Measurements from ENCODE around the gene POU6F2.

POU6F2 gene

DNA sequence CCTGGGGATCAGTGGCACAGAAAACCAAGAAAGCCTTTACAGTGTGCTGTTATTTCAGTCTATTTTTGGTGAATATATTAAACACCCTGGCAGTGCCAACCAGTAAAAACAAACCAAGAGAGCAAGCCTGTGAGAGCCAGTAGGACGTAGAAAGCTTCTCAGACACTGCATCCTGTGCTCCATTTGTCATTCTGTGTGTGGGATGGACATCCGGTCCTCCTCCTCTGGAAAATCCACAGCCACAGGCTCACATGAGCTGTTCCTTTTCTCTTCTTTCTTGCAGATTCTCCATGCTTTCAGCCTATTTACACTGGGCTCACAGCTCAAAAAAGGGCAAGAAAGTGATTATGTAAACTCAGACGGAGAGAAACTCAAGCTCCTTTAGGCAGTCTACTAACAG, 468.8 kb downstream of the POU6F2 start:
- DNase-seq (ENCODE audit: low spot score) = no peak

GRCh38 chr7:39451901-39452300, 474.2 kb downstream of the POU6F2 start:
- no peak for DNase-seq (ENCODE audit: low spot score)

GRCh38 chr7:39453743-39454355, 476.1 kb downstream of the POU6F2 start:
- peak; percentile 69 for DNase-seq (ENCODE audit: low spot score)

GRCh38 chr7:39458061-39458745, 480.5 kb downstream of the POU6F2 start:
- no peak for DNase-seq (ENCODE audit: low spot score)

DNA sequence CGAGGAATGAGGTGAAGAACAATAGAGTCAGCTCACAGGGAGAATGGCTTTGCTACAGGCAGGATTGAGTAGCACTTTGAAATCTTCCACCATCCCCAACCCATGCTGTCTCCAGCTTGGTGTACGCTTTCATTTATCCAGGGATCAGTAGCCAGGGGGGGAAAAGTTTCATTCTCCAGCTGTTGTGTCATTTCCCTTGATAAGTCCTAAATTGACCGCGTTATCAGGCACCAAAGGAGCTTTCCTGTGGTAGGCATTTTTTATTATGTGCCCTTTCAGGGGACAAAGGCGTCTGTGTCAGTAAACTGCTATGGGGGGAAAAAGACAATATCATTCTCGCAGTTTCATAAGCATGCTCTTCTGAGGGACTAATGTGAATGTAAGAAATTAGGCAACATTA, 481.9 kb downstream of the POU6F2 start:
- no peak for DNase-seq (ENCODE audit: low spot score)

DNA sequence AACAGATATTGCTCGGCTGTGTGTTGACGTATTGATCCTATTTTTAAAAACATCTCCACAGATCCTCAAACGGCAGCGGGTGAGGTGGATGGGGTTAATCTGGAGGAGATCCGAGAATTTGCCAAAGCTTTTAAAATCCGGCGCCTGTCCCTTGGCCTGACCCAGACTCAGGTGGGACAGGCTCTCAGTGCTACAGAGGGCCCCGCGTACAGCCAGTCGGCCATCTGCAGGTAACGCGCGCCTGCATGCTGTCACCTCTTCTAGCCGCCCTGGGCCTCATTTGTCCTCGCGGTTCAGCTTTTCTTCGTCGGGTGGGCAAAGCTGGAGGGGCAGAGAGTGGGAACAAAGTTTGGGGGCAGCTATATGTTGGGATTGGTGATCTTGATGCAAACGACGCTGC, 482.8 kb downstream of the POU6F2 start:
- DNase-seq (ENCODE audit: low spot score) = no peak

DNA sequence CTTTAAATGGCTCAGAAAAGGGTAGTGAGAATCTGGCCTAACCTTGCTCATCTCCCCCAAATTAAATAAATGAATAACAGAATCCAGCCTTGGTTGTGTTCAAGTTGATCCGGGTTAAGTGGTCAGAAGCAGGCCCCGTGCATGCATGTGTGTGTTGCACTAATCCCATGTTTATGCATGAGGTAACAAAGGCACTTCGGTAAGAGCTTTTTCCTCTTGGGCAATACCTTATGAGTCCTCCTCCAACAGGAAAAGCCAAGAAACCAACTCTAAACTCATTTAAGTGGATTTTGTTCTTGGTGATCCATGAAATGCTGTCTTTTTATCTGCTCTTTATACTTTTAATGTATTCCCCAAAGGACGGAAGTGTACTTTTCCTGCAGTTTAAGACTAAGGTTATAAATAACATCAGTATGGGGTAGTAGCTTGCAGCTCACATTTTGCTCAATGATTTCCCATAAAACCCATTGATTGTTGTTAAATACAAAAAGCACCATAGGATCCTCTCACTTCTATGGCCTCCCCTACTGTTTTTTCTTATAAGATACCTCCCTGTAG, 483.6 kb downstream of the POU6F2 start:
- no peak for DNase-seq (ENCODE audit: low spot score)

DNA sequence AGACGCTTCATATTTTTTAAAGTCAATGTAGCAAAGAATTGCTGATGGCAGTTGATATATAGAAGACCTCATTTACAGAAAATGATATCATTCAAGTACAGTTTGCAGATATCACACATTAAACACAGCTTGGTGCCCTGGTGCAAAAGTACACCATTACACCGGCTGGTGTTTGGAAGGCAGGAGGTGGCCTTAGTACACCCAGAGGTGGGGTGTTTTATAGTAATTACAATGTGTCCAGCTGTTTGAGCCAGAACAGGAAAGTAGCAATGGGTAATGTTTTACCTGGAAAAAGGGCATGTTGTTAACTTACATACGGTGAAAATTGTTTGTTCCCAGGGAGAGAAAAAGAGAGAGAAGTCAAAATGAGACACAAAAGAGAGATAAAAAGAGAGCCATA, 485.5 kb downstream of the POU6F2 start:
- DNase-seq (ENCODE audit: low spot score) = no peak

GRCh38 chr7:39464350-39465054, 486.8 kb downstream of the POU6F2 start:
- no peak for DNase-seq (ENCODE audit: low spot score)

DNA sequence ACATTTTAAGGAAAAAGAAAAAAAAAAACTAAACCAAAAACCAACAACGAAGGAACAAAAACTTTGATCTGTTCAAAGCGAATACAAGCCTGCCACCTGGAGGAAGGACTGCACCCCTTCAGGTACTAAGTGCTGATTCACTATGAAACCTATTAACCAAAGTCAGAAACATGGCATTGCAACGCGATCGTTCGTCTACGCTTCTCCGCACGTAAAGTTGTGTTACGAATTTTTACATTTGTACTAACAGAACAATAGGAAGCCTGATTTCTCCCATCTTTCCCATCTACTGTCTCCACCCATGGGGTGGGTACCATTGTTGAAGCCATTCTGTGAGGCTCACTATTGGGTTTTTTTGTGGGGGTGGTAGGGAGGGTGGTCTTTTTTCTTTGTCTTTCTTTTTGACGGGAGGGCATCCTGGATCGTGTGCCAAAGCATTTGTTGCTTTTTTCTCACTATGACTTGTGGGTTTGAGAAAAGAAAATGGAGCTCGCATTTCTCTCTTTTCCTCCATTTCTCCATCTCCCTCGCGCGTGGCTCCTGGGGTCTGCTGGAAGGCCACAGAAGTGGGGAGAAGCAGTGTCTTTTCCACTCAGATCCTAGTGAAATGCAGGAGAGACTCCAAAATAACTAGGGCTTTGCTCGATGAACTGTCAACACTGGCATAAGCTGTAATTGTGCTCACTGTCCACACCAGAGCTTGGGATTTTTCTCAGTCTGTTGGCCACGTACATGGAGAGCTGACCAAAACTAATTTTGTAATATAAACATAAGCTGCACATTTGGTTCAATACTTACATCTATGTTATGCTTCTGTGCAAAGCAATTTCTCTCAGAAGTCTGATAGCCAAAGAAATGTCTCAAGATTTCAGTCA, 487.6 kb downstream of the POU6F2 start:
- no peak for DNase-seq (ENCODE audit: low spot score)

DNA sequence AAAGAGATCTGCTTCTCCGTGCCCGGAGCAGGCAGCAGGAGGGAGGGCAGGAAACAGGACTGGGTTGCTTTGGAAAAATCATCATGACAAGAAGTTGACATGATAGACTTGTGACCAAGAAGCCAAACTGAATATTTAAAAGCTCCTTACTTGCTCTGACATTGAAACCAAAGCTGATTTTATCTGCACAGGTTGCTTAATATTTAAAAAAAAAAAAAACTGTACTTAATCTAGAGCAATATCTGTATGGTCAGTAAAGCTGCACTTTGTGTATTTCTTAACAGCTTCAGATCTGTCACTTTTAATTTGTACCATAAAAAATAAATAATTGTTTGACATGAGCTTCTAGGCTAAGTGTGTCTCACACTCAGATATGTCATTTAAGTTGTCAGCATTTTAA, 490.6 kb downstream of the POU6F2 start:
- DNase-seq (ENCODE audit: low spot score) = no peak

GRCh38 chr7:39468808-39469374, 491.2 kb downstream of the POU6F2 start:
- no peak for DNase-seq (ENCODE audit: low spot score)

DNA sequence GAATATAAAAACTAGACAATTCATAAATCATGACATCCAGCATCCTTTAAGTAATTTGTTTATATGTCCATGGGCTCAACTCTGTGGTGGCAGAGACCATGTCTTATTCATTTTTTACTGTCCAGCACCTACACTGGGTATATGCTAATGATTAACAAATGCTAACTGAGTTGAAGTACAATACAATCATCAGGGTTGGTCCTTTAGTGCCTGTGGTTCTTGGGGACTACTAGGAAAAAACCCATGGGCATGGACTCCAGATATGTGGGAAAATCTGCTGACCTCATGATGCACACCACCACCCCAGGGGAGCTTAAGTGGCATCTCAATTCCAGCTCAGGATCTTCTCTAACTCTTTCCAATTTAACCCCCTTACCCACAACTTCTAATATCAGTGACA, 503.2 kb downstream of the POU6F2 start:
- no peak for DNase-seq (ENCODE audit: low spot score)

DNA sequence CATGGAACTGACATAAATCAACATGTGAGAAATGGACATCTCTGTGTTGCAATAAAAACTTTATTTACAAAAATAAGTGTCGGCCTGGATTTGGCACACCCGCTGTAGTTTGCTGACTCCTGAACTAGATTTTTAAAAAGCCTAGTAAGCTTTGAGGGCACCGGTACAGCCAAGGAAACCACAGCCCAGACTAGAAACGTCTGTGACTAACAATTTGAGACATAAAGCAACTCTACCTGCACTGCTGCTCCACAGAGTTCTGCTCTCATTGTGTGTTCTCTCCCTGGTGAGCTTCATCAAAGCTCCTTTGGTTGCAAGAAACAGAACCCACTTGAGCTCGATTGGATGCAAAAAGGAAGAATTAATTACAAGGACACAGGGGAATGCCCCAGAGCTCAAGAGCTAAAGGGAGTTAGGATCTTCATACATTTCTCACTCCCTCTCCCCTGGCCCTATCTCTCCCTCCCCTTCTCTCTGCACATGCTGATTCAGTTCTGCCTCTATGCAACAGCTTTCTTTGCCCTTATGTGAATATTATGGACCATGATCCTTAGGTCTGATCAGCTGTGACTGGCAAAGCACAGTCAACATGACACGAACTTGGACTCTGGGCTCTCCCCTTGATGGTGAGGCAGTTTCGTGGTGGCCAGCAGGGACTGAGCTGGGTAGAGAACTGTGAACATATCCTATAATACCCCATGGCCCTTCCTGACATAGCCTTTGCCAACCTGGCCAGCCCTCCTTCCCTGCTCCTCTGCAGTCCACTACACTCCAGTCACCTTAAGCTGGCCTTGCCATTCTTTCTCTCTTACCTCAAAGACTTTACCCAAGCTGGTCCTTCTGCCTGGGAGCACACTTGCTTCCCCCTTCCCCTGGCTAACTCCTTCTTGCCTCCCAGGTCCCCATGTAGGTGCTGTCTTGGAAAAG, 511.0 kb downstream of the POU6F2 start:
- DNase-seq (ENCODE audit: low spot score) = no peak

- no peak for DNase-seq (ENCODE audit: low spot score)
Measured at GRCh38 chr7:39490296-39490695, 512.6 kb downstream of the POU6F2 start.

DNA sequence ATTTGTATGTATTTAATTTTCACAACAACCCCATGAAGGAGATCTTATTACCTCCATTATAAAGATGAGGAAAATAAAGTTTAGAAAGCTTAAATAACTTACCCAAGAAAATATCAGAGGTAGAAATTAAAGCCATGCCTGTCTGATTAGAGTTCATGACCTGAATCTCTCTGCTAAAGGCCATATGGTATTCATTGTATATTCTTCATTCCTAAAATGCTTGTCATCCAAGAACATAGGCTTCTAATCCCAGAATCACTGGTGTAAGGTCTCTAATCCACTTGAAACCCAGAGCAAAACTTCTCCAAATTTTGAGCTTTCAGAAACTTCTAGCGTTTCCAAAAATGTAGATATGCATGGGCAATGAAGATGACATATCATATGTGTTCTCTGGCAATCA, 516.2 kb downstream of the POU6F2 start:
- no peak for DNase-seq (ENCODE audit: low spot score)

DNA sequence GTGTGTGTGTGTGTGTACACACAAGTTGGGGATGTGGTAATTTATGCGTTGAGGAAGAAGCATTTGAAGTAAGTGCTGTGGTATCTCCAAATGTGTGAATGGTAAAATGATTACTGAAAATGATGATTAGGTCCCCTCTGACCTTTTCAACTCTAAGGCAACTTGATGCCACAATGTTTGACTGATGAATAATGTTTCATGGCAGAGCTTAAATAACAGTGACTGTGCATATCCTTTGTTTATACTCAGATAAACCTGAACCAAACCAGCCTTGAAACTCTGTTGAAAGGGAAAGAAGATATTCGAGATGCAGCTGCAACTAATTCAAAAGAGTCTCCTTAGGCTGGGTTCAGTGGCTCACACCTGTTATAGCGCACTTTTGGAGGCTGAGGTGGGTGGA, 523.6 kb downstream of the POU6F2 start:
- DNase-seq (ENCODE audit: low spot score) = no peak

GRCh38 chr7:39504963-39505362, 527.3 kb downstream of the POU6F2 start:
- DNase-seq (ENCODE audit: low spot score) = no peak

GRCh38 chr7:39507866-39508551, 530.3 kb downstream of the POU6F2 start:
- DNase-seq (ENCODE audit: low spot score) = no peak

DNA sequence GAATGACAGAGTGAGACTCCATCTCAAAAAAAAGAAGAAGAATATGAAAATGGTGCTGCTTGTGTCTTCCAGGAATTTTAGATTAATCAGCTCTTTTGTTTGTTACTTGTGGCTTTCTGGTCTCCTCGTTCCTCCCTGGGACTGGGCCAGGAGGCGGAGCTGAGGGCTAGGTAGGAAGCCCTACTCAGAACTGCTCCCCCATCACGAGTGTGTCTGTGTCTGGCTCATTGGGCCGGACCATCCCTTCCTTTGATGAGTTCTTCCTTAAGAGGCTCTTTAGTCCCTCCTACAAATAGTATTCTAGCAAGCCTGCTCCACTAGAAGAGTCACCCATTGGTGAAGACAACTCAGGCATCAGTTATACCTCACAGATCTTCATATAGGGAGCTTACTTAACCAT, 531.7 kb downstream of the POU6F2 start:
- DNase-seq (ENCODE audit: low spot score) = no peak
